MCF 10A (cell line): ENCODE data around the gene C22orf23. TPM values are rescaled to one million over a fixed set of nuclear protein-coding genes. Genes with fewer than 3 reads are reported as not detected.
"Not testable (repeated sequence)": the region's sequence is repeated elsewhere in the genome, so short reads cannot be mapped to it uniquely, and the experiment has no call there.

Experiments used
- BruUV-seq: library from RNA; stranded (reverse); fragments of 400-500 nt; replicated peaks from 2 replicates; lab custom pipeline; 2021; lab: Mats Ljungman, UMichigan
- CTCF ChIA-PET: fragments of 300-600 bp; sonication (Branson Sonifier 250); formaldehyde crosslinking; extraction: SDS; loops from one replicate; lab custom pipeline; 2021; ENCODE audit warnings: antibody characterized with exemption, inconsistent platforms; lab: Yijun Ruan, JAX
- POLR2A ChIA-PET: fragments of 300-600, 350-650 bp; sonication (Branson Sonifier 250); formaldehyde crosslinking; extraction: SDS; loops from one replicate; lab custom pipeline; 2020; ENCODE audit warnings: antibody characterized with exemption, inconsistent platforms; lab: Yijun Ruan, JAX
- DNase-seq: peaks from one replicate; pipeline ENCODE4 v3.0.0-alpha.2; 2018; ENCODE audit not compliant: unreplicated experiment
- H3K27ac Mint-ChIP-seq: one replicate; pipeline ENCODE4 v1.8.0; 2022; ENCODE audit warnings: mild to moderate bottlenecking, low read depth, mixed read lengths; ENCODE audit not compliant: unreplicated experiment
- H3K27me3 Mint-ChIP-seq: one replicate; pipeline ENCODE4 v1.8.0; 2022; ENCODE audit warnings: mixed read lengths; ENCODE audit not compliant: insufficient read depth, unreplicated experiment
- H3K36me3 Mint-ChIP-seq: one replicate; pipeline ENCODE4 v1.8.0; 2022; ENCODE audit warnings: mild to moderate bottlenecking, moderate library complexity, mixed read lengths; ENCODE audit not compliant: insufficient read depth, unreplicated experiment
- H3K4me1 Mint-ChIP-seq: one replicate; pipeline ENCODE4 v1.8.0; 2022; ENCODE audit warnings: mixed read lengths; ENCODE audit not compliant: insufficient read depth, unreplicated experiment
- H3K4me3 Mint-ChIP-seq: one replicate; pipeline ENCODE4 v1.8.0; 2022; ENCODE audit warnings: mild to moderate bottlenecking, moderate library complexity, mixed read lengths; ENCODE audit not compliant: unreplicated experiment
- H3K9me3 Mint-ChIP-seq: one replicate; pipeline ENCODE4 v1.8.0; 2022; ENCODE audit warnings: mixed read lengths; ENCODE audit not compliant: unreplicated experiment
- CTCF ChIP-seq: fragments of 200-600 bp; IDR thresholded peaks from one replicate; pipeline ENCODE4 v1.8.0; 2022; ENCODE audit warnings: antibody characterized with exemption, mild to moderate bottlenecking; ENCODE audit not compliant: unreplicated experiment
- intact Hi-C: fragments of 100-400 bp; cut with micrococcal nuclease; formaldehyde crosslinking; loops from 2 replicates; pipeline ENCODE4 v1.14.1; 2022
- total RNA-seq: library from RNA; stranded (reverse); gene quantifications from 2 replicates; pipeline ENCODE4 v1.2.3, GENCODE V29; 2022

The C22orf23 gene
- total RNA-seq, 1 experiment from 2014 or later = not detected

DNA sequence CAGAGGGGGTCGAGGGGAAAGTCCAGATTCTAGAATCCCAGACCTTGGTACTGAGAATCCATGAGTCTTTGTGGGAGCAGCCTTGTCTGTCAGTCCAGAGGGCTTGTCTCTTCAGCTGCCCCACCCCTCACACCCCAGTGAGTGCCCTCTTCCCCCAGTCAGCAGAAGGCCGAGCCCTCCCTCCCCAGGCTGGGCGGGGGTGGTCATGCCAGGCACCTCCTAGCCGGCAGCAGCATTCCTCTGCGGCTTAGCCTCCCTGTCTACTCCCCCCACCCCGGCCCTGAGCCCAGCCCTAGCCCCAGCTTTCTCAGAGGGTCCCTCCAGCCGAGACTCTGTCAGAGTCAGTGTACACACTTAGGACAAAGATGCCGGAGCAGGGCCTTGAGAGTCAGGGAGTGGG, 26.4 kb upstream of the C22orf23 start:
- TF ChIP-seq CTCF = no peak
- no peaks in the 10 kb centered on the region for H3K27me3 Mint-ChIP-seq
- peaks cover 6% of the 10 kb centered on the region for H3K36me3 Mint-ChIP-seq
- H3K27ac Mint-ChIP-seq = no peak overlapping the region
- POLR2A ChIA-PET = no interaction called here
- intact Hi-C loops = no loop called here
- no peaks in the 10 kb centered on the region for H3K4me1 Mint-ChIP-seq
- DNase-seq = no peak
- no TSS peak for BruUV-seq
- CTCF ChIA-PET = no interaction called here
- no peaks in the 10 kb centered on the region for H3K9me3 Mint-ChIP-seq
- H3K4me3 Mint-ChIP-seq = no peak overlapping the region

DNA sequence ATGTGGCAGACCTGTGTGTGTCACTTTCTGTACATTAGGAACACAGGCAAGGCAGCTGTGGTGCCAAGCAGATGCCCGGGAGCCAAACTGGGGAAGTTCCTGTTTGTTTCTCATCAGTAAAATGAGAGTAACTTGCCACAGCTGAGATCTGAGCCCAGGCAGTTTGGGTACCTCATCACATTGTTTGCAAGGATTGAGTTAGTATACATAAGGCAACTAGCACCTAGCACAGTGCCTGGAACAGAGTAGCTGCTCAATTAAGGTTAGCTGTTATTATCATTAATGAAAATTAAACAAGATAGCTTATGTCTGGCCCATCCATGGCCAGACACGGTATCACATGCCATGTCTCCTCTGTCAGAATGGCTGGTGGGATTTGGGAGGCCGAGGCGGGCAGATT, 23.1 kb upstream of the C22orf23 start:
- H3K4me1 Mint-ChIP-seq = no peaks in the 10 kb centered on the region
- BruUV-seq = no TSS peak
- no peaks in the 10 kb centered on the region for H3K27me3 Mint-ChIP-seq
- H3K9me3 Mint-ChIP-seq = no peaks in the 10 kb centered on the region
- H3K27ac Mint-ChIP-seq = peak overlapping the region; percentile 41
- TF ChIP-seq CTCF = no peak
- H3K4me3 Mint-ChIP-seq = no peak overlapping the region
- ChIA-PET CTCF (interaction anchor here (0.8 to 2.6 kb wide), 2 partner anchors 11 to 159 kb away, joined by 4 to 11 read pairs; no protein-coding TSS in a partner anchor), POLR2A (no interaction called here)
- DNase-seq = no peak
- intact Hi-C loops = no loop called here
- H3K36me3 Mint-ChIP-seq = peaks cover 6% of the 10 kb centered on the region

- H3K9me3 Mint-ChIP-seq, H3K27me3 Mint-ChIP-seq, H3K4me3 Mint-ChIP-seq, H3K4me1 Mint-ChIP-seq, H3K36me3 Mint-ChIP-seq, intact Hi-C loops, POLR2A ChIA-PET, BruUV-seq, DNase-seq: not testable (repeated sequence)
- CTCF ChIA-PET = interaction anchor here (1.1 to 2.6 kb wide), 2 partner anchors 10 to 76 kb away, joined by 3 to 11 read pairs; no protein-coding TSS in a partner anchor
- H3K27ac Mint-ChIP-seq = peak overlapping the region; percentile 41
Observed at GRCh38 chr22:37976022-37976421, 22.6 kb upstream of the C22orf23 start.

DNA sequence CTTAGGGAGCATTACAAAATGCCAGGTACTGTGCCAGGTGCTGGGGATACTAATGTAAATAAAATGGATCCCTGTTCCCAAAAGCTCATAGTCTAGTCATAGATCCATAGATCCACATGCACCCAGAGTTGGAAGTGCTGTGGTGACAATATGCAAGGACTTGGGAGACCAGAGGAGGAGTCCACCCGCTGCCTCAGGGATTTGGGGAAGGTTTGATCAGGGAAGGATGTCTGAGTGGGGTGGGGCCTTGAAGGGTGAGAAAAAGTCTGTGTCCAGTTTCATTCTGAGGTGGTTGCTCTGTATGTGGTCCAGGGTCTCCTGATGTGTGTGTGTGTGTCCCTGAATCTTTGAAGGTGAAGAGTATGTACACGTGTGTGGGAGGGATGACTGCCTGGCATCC, 21.8 kb upstream of the C22orf23 start:
- no TSS peak for BruUV-seq
- H3K27me3 Mint-ChIP-seq = no peaks in the 10 kb centered on the region
- H3K27ac Mint-ChIP-seq = no peak overlapping the region
- H3K36me3 Mint-ChIP-seq = peaks cover 6% of the 10 kb centered on the region
- H3K4me3 Mint-ChIP-seq = no peak overlapping the region
- no peaks in the 10 kb centered on the region for H3K9me3 Mint-ChIP-seq
- intact Hi-C loops = no loop called here
- no peak for DNase-seq
- H3K4me1 Mint-ChIP-seq = no peaks in the 10 kb centered on the region
- no peak for TF ChIP-seq CTCF
- CTCF ChIA-PET = interaction anchor here (1.1 to 2.6 kb wide), 2 partner anchors 9 to 77 kb away, joined by 3 to 11 read pairs; no protein-coding TSS in a partner anchor
- POLR2A ChIA-PET = interaction anchor here (0.6 to 0.7 kb wide), 2 partner anchors 10 to 22 kb away, joined by 3 read pairs; partner anchors contain the start of genes C22orf23 and POLR2F
